Neuronal stem cell (in vitro differentiated cells): ENCODE measurements around the gene ATAD3B.
A peak's percentile ranks its signal among the peaks of the same experiment; 100 is the strongest.
"Not testable (repeated sequence)": the region's sequence is repeated elsewhere in the genome, so short reads cannot be mapped to it uniquely, and the experiment has no call there.

Experiments
- DNase-seq: peaks from one replicate; pipeline ENCODE4 v3.0.0-alpha.2; 2013; ENCODE audit warnings: low spot score
- H2AFZ ChIP-seq: one replicate; pipeline ENCODE4 v1.6.1; 2013; ENCODE audit warnings: mild to moderate bottlenecking, low read length, inconsistent platforms
- H2AK5ac ChIP-seq: 2 replicates; pipeline ENCODE4 v1.6.1; 2013; ENCODE audit warnings: low read depth, mild to moderate bottlenecking, inconsistent platforms, low read length, moderate library complexity, mixed read lengths
- H2BK120ac ChIP-seq: 2 replicates; pipeline ENCODE4 v1.6.1; 2013; ENCODE audit warnings: low read depth, mild to moderate bottlenecking, inconsistent platforms, low read length, moderate library complexity, mixed read lengths
- H2BK12ac ChIP-seq: one replicate; pipeline ENCODE4 v1.6.1; 2013; ENCODE audit warnings: low read length, inconsistent platforms
- H2BK15ac ChIP-seq: 2 replicates; pipeline ENCODE4 v1.6.1; 2013; ENCODE audit warnings: mild to moderate bottlenecking, low read length, inconsistent platforms, mixed read lengths
- H2BK5ac ChIP-seq: one replicate; pipeline ENCODE4 v1.6.1; 2013; ENCODE audit warnings: inconsistent platforms, mild to moderate bottlenecking, low read length, moderate library complexity
- H3K14ac ChIP-seq: one replicate; pipeline ENCODE4 v1.6.1; 2013; ENCODE audit warnings: low read length, inconsistent platforms
- H3K18ac ChIP-seq: 2 replicates; pipeline ENCODE4 v1.6.1; 2013; ENCODE audit warnings: low read length, inconsistent platforms
- H3K23ac ChIP-seq: 2 replicates; pipeline ENCODE4 v1.6.1; 2013; ENCODE audit warnings: low read depth, mild to moderate bottlenecking, mixed read lengths, low read length, inconsistent platforms; ENCODE audit not compliant: poor library complexity
- H3K27ac ChIP-seq: replicated peaks from 3 replicates; pipeline ENCODE4 v1.5.1; 2013; ENCODE audit warnings: low read length, inconsistent platforms
- H3K27me3 ChIP-seq, 3 experiments: 2 replicates each; pipeline ENCODE4 v1.6.1; 2013; ENCODE audit warnings: low read length in 3 of 3, mild to moderate bottlenecking in 2 of 3, inconsistent platforms in 1 of 3, low read depth in 1 of 3, mixed read lengths in 1 of 3, moderate library complexity in 1 of 3; ENCODE audit not compliant: control insufficient read depth in 3 of 3, insufficient read depth in 3 of 3
- H3K36me3 ChIP-seq, 2 donors: replicated peaks in 1 of 2; 2 replicates each; pipeline ENCODE4 v1.6.1; 2013; ENCODE audit warnings: low read length in 2 of 2; ENCODE audit not compliant: control insufficient read depth in 2 of 2, insufficient read depth in 2 of 2
- H3K4ac ChIP-seq: 2 replicates; pipeline ENCODE4 v1.6.1; 2013; ENCODE audit warnings: inconsistent platforms, mild to moderate bottlenecking, low read length, moderate library complexity
- H3K4me1 ChIP-seq, 2 donors: 1 replicate in 1 of 2; 2 replicates in 1 of 2; pipeline ENCODE4 v1.6.1; 2013; ENCODE audit warnings: low read length in 2 of 2, low read depth in 1 of 2; ENCODE audit not compliant: control insufficient read depth in 2 of 2, insufficient read depth in 1 of 2
- H3K4me2 ChIP-seq: one replicate; pipeline ENCODE4 v1.6.1; 2013; ENCODE audit warnings: mild to moderate bottlenecking, low read length, inconsistent platforms; ENCODE audit not compliant: insufficient read depth, poor library complexity, severe bottlenecking
- H3K4me3 ChIP-seq, 2 donors: 2 replicates each; pipeline ENCODE4 v1.5.1; 2013; ENCODE audit warnings: low read length in 2 of 2, mild to moderate bottlenecking in 2 of 2, inconsistent platforms in 1 of 2, moderate library complexity in 1 of 2
- H3K79me1 ChIP-seq: one replicate; pipeline ENCODE4 v1.6.1; 2013; ENCODE audit warnings: low read depth, mild to moderate bottlenecking, inconsistent platforms, low read length, moderate library complexity
- H3K9ac ChIP-seq: one replicate; pipeline ENCODE4 v1.6.1; 2013; ENCODE audit warnings: mild to moderate bottlenecking, low read depth, low read length, inconsistent platforms; ENCODE audit not compliant: poor library complexity
- H3K9me3 ChIP-seq, 2 donors: replicated peaks in 1 of 2; 2 replicates each; pipeline versions ENCODE3 to v1.6.1; 2013; ENCODE audit warnings: low read length in 2 of 2, mild to moderate bottlenecking in 2 of 2, inconsistent platforms in 1 of 2, low read depth in 1 of 2, mixed read lengths in 1 of 2, moderate library complexity in 1 of 2; ENCODE audit not compliant: control insufficient read depth in 2 of 2, insufficient read depth in 1 of 2
- H4K8ac ChIP-seq: one replicate; pipeline ENCODE4 v1.6.1; 2013; ENCODE audit warnings: low read depth, mild to moderate bottlenecking, inconsistent platforms, low read length, moderate library complexity
- H4K91ac ChIP-seq: one replicate; pipeline ENCODE4 v1.6.1; 2013; ENCODE audit warnings: low read length, low read depth, mild to moderate bottlenecking, inconsistent platforms; ENCODE audit not compliant: poor library complexity
- WGBS, 2 donors: extraction: QIAGEN DNeasy Blood & Tissue Kit; methylation state at CpG; one replicate each; pipeline ENCODE4 v1.1.7; 2013; ENCODE audit warnings: missing lambda C conversion rate in 2 of 2, mixed read lengths in 1 of 2; ENCODE audit not compliant: insufficient read length in 2 of 2, insufficient replicate concordance in 1 of 2; ENCODE audit errors: extremely low coverage in 2 of 2; 5-methylcytosine and 5-hydroxymethylcytosine counted together

The ATAD3B gene

DNA sequence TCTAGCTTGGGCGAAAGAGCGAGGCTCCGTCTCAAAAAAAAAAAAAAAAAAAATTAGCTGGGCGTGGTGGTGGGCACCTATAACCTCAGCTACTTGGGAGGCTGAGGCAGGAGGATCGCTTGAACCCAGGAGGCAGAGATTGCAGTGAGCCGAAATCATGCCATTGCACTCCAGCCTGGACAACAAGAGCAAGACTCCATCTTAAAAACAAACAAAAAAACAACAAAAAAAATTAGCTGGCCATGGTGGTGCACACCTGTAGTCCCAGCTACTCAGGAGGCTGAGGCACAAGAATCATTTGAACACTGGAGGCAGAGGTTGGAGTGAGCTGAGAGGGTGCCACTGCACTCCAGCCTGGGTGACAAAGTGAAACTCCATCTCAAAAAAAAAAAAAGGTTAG, 42.6 kb upstream of the ATAD3B start:
- DNase-seq, H3K27ac ChIP-seq, H2BK15ac ChIP-seq, H3K79me1 ChIP-seq, H2BK5ac ChIP-seq, H4K91ac ChIP-seq, H3K14ac ChIP-seq, H3K18ac ChIP-seq, H3K9ac ChIP-seq, H3K4ac ChIP-seq, H3K9me3 ChIP-seq, H2BK120ac ChIP-seq, H3K4me2 ChIP-seq, H2BK12ac ChIP-seq, H2AK5ac ChIP-seq, H3K23ac ChIP-seq, H3K4me3 ChIP-seq, H2AFZ ChIP-seq, H3K36me3 ChIP-seq, H3K27me3 ChIP-seq, H4K8ac ChIP-seq: not testable (repeated sequence)
- WGBS, 2 donors: no CpG with 5 or more reads among the region's 6 CpGs
- peaks cover 38 to 56% of the 10 kb centered on the region in 2 donors for H3K4me1 ChIP-seq

DNA sequence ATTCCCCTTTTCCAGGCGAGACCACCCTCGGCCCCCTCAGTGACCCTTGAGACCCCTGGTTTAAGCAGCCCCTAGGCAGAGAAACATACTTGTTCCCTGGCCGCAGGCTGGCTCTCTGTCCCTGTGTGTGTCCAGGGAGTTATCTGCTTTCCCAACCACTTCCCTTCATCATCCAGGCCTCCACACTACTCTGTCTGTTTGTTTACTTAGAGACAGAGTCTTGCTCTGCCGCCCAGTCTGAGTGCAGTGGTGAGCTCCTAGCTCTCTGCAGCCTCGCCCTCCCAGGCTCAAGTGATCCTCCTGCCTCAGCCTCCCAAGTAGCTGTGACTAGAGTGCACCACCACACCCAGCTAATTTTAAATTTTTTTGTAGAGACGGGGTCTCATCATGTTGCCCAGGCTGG, 41.9 kb upstream of the ATAD3B start:
- no CpG with 5 or more reads among the region's 6 CpGs for WGBS, 2 donors
- Histone ChIP-seq H3K36me3 (no peaks in the 10 kb centered on the region), H4K91ac (no peak overlapping the region), H3K4me2 (no peak overlapping the region), H2BK15ac (no peak overlapping the region), H3K4me3 (no peak overlapping the region), H2AFZ (no peak overlapping the region), H3K18ac (peak overlapping the region; percentile 45), H3K9me3 (peaks cover 0 to 3% of the 10 kb centered on the region in 2 donors), H3K79me1 (peaks cover 1% of the 10 kb centered on the region), H3K14ac (no peak overlapping the region), H3K23ac (no peak overlapping the region), H2BK12ac (no peak overlapping the region), H3K27me3 (peaks cover 0 to 1% (median 0%) of the 10 kb centered on the region in 3 experiments), H3K4me1 (peaks cover 45 to 62% of the 10 kb centered on the region in 2 donors), H2AK5ac (peak overlapping the region; percentile 66), H3K9ac (no peak overlapping the region), H4K8ac (no peak overlapping the region), H3K27ac (no peak overlapping the region), H3K4ac (no peak overlapping the region), H2BK120ac (no peak overlapping the region), H2BK5ac (no peak overlapping the region)
- no peak for DNase-seq

DNA sequence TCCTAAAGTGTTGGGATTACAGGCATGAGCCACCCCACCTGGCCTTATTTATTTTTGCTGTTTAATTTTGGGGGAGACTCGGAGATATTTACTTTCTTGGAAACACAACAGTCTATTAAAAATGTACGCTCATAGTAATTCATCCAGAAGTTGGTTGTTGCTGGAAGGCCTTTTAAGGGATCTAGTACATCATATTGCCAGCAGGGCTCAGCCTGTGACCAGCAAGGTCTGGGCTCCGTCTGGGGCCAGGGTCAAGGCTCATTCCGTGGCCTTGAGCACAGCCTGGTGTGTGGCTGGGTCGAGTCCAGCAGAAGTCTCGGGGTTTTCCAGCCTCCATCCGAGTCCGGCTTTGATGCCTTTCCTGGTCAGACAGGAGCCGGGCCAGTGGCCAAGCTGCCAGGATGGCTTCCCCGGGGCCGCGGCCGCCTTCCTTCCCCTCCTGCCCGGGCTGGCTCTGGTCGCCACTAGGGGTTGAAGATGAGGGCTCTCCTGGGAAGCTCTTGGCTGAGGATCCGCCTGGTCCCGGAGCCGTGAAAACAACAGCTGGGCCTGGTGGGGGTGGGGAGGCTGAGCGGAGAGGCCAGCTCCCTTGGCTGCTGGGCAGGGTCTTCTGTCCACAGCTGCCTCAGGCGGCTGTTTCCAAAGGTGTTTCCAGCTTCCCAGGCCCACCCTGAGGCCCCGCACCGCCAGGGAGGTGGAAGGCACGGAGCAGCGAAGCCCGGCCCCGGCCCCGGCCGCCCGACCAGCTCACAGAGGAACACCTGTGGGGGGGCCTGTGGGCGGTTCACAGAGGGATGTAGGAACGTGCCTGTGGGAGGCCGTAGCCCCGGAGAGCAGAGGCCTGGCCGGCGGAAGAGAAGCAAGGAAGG, 41.2 kb upstream of the ATAD3B start:
- Histone ChIP-seq H3K4me1 (peaks cover 51 to 67% of the 10 kb centered on the region in 2 donors), H2AK5ac (peak overlapping the region; percentile 98), H2BK15ac (peak overlapping the region; percentile 68), H3K36me3 (no peaks in the 10 kb centered on the region), H3K4me2 (no peak overlapping the region), H3K23ac (no peak overlapping the region), H4K91ac (no peak overlapping the region), H3K9ac (no peak overlapping the region), H3K27ac (no peak overlapping the region), H3K27me3 (peaks cover 0 to 8% (median 0%) of the 10 kb centered on the region in 3 experiments), H3K4ac (no peak overlapping the region), H2BK120ac (peak overlapping the region; percentile 48), H3K4me3 (no peak overlapping the region), H3K14ac (peak overlapping the region; percentile 33), H2BK5ac (no peak overlapping the region), H4K8ac (no peak overlapping the region), H2BK12ac (no peak overlapping the region), H3K9me3 (peaks cover 0 to 3% of the 10 kb centered on the region in 2 donors), H3K79me1 (peaks cover 1% of the 10 kb centered on the region), H3K18ac (peak overlapping the region; percentile 89), H2AFZ (peak overlapping the region; percentile 64)
- DNase-seq: no peak
- no CpG with 5 or more reads among the region's 35 CpGs for WGBS, 2 donors
